Measurements from ENCODE around the gene PCDH20.

The PCDH20 gene

GRCh38 chr13:61362522-61362921, 53.1 kb downstream of the PCDH20 start:
- Histone ChIP-seq H3K27ac (ENCODE audit: low read depth in 2 of 2, low read length in 2 of 2) (no peak overlapping the region), H3K27me3 (ENCODE audit: control insufficient read depth in 2 of 2, insufficient read depth in 2 of 2, low read length in 2 of 2) (no peaks in the 10 kb centered on the region), H3K4me1 (ENCODE audit: control insufficient read depth in 2 of 2, insufficient read depth in 2 of 2, low read length in 2 of 2) (no peaks in the 10 kb centered on the region), H3K9ac (ENCODE audit: low read depth in 1 of 2, low read length in 2 of 2) (no peak overlapping the region), H3K36me3 (ENCODE audit: control insufficient read depth in 2 of 2, insufficient read depth in 2 of 2, low read length in 2 of 2) (no peaks in the 10 kb centered on the region), H3K4me3 (ENCODE audit: low read length in 2 of 2) (no peak overlapping the region), H3K9me3 (ENCODE audit: control insufficient read depth in 2 of 2, low read length in 2 of 2) (no peaks in the 10 kb centered on the region)

Data from mucosa of rectum (tissue), 2 donors.